DMS53 treated with DMSO at 0.1 percent for 48 hours (cell line): Measurements from ENCODE around the gene CTU2.

Experiments
- DNase-seq: peaks from one replicate; lab custom pipeline; 2025; ENCODE audit not compliant: unreplicated experiment; lab: John Stamatoyannopoulos, UW

Gene CTU2

DNA sequence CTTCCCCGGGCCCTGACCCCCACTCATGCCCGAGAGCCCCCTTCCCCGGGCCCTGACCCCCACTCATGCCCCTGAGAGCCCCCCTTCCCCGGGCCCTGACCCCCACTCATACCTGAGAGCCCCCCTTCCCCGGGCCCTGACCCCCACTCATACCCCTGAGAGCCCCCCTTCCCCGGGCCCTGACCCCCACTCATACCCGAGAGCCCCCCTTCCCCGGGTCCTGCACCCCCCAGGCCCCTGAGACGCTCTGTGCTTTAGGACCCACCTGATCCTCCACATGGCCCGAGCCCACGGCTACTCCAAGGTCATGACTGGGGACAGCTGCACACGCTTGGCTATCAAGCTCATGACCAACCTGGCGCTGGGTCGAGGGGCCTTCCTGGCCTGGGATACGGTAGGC lies 6.8 kb downstream of the CTU2 start:
- no peak for DNase-seq

- no peak for DNase-seq
Measured at GRCh38 chr16:88713568-88714419, 7.5 kb downstream of the CTU2 start.

DNA sequence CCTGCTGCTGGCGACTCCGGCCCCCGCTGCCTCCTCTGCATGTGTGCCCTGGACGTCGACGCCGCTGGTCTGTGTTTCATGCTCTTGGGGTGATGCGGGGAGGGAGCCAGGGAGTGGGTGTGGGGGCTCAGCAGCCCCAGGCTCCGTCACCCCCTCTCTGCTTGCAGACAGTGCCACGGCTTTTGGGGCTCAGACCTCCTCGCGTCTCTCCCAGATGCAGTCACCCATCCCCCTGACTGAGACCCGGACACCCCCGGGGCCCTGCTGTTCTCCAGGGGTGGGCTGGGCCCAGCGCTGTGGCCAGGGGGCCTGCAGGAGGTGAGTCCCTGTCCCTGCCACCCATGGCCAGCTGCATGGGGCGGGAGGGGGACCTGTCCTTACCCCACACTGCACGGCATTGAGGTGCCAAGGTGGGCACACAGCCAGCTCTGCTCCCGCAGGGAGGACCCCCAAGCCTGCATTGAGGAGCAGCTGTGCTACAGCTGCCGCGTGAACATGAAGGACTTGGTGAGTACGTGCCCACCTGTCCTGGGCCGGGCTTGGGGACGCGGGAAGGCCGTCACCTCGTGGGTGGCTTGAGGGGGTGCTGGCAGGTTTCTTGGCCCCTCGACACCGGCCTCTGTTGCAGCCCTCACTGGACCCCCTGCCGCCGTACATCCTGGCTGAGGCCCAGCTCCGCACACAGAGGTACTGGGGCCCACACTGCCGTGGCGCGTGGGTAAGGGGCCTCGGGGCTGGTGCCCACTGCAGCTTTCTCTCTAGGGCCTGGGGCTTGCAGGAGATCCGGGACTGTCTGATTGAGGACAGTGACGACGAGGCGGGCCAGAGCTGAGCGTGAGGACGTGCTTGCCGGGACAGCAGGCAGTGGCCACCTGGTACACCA lies 8.4 kb downstream of the CTU2 start:
- no peak for DNase-seq

DNA sequence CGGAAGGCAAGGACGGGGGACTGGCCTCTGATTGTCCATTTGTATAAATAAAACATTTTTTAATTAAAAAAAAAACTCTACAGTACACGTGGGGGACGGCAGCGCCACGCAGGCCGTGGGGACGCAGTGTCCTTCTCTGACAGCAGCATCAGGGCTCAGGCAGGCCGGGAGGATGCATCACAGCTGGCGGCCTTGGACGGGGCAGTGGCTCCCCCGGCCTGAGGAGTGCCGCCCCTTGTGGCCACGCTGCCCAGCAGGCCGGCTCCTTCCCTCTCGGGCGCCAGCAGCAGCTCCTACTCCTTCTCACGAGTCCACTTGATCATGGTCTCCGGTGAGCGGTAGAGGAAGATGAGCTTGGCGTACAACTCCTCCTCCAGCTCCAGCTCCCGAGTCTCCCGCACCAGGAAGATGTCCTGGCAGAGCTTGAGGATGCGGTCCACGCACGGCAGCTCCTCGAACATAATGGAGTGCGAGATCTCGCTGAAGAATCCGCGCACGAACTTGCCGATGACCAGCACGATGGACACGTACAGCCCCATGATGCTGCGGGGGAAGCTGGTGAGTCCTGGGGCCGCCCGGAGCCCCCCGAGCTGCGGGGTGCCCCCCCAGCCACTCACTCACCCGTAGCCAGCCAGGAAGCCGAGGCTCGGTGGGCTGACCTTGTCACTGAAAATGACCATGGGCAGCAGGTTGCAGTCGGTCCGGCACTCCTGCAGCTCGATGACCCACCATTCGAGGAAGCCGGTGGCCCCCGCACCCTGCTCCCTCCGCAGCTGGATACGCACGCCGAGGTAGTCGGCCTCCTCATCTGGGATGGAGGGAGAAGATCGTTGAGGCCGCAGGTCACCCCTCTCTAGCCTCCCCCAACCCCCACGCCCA lies 9.2 kb downstream of the CTU2 start:
- no peak for DNase-seq

GRCh38 chr16:88716201-88716600 lies 9.9 kb downstream of the CTU2 start:
- no peak for DNase-seq

DNA sequence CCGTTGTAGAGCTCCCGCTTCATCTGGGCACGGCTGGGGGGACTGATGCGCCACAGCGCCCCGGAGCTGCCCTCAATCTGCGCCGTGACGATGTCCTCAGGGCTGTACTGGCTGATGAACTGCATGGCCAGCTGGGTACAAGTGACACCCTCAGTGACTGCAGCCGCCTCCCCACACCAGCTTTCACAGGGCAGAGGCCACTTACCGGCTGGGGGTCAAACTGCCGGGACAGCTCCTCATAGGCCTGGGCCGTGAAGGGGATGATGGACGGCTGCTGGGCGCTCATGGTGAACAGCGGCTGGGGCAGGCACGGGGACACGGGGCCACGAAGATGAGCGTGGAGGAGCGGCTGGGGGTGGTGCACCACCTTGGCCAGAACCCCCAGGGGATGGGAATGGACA lies 10.3 kb downstream of the CTU2 start:
- no peak for DNase-seq

DNA sequence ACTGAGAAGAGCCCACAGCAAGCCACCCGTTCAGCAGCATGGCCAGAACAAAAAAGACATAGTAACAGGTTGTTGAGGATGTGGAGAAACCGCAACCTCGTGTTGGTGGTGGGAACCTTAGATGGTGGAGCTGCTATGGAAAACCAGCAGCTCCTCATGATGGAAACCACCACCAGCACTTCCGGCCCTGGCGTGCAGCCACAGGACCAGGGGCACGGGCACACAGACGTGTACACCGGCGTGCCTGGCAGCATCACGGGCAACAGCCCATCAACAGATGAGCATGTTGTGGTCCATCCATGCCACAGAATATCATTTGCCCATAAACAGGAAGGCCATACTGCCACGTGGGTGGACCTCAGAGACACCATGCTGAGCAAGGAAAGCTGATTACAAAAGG lies 11.9 kb downstream of the CTU2 start:
- DNase-seq: no peak

DNA sequence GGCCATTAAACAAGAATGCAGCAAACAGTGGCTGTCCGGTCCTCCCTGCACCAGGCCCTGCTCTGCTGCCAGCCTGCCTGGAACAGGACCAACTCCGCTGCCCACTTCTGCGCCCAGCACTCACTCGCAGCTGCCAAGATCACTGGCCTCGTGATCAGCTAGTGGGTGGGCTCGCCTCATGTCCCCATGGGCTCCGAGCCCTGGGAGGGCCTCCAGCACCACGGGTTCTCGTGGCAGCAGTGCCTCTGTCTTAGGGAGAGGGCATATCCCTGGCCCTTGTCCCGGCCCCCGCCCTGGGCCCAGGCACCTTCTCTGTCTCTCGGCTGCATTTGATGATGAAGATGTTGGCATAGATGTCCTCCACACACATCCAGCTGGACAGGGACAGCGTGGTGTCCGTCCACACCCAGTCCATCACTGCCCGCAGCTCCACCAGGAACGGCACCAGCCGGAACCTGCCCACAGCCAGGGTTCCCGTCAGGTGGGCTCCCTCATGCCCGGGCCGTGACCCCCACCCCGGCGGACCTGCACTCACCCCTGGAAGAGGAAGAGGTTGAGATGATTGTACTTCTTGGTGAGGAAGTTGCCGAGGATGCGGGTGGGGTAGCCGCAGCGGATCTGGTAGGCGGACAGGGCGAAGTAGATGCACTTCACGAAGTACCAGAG lies 13.1 kb downstream of the CTU2 start:
- DNase-seq: no peak

DNA sequence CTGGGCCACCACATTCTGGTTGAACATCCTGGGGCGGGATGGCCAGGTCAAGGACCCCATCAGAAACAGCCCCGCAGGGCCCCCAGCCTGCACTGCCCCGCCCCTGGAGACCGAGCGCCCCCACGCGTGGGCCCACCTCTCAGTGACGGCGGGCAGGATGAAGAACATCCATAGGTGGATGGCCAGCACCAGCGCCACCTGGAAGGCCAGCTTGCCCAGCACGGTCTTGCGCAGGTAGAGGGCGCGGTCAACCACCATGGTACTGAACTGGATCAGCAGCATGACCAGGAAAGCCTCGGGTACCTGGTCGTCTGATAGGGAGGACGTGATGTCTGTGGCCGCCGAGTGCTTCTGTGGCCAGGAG lies 13.6 kb downstream of the CTU2 start:
- no peak for DNase-seq

DNA sequence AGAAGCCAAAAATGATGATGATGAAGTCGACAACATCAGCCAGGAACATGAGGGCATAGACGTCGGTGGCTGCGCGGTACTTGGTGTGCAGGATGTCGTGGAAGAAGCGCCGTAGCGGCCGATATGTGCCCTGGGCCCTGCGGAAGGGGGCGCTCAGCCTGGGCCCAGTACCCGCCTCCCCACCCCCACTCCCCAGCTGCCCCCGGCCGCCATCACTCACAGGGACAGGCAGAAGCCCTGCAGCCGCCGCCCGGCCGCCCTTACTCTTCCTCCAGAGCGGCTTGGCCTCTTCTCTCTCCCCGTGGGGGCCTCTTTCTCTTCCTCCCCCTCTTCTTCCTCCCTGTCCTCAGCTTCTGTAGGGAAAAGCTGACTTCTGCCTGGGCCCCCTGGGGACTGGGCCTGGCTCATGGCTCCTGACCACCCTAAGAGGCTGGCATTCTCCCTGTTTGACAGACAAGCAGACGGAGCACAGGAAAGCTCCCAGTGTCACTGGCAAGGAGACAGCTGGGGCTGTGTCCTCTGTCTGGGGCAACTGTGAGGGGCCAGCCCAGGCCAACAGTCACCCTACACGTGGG lies 14.2 kb downstream of the CTU2 start:
- DNase-seq: no peak

- DNase-seq: no peak
Measured at GRCh38 chr16:88721236-88721635, 14.9 kb downstream of the CTU2 start.

DNA sequence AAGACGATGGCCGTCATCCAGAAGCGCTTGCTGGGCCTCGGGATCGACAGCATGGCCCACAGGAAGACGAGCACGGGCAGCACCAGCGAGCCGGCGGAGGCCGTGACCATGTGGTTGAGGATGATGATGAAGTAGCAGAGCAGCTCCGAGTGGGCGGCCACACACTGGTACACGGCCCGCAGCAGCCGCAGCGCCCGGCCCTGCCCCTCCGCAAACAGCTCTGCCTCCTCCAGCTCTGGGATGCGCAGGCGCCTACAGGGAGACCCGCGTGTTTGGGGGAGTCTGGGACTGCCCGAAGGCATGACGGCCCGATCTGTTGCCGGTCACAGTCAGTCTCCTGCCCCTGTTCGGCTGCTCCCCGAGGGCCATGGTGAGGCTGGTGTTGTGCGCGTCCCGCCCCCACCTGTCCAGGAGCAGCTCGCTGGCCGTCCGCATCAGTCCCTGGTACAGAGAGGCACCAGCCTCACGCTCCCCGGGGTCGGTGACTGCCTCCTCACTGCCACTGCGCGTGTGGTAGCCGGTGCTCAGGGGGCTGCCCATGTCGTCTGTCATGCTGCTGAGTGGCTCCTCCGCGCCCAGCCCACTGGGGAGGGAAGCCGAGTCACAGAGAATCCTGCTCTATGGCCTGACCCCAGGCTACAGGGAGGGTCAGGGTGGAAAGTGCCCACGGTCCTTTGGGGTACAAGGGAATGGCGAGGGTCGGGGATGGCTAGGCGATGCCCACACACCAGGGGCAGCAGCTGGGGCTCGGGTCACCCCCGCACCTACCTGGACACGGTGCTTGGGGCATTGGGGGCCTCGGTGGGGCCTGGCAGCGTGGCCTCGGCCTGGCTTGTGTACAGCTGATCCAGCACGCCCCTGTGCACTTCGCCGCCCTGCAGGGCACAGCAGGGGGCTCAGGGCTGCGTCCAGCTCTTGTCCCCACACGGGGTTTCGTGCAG lies 15.8 kb downstream of the CTU2 start:
- DNase-seq: no peak

DNA sequence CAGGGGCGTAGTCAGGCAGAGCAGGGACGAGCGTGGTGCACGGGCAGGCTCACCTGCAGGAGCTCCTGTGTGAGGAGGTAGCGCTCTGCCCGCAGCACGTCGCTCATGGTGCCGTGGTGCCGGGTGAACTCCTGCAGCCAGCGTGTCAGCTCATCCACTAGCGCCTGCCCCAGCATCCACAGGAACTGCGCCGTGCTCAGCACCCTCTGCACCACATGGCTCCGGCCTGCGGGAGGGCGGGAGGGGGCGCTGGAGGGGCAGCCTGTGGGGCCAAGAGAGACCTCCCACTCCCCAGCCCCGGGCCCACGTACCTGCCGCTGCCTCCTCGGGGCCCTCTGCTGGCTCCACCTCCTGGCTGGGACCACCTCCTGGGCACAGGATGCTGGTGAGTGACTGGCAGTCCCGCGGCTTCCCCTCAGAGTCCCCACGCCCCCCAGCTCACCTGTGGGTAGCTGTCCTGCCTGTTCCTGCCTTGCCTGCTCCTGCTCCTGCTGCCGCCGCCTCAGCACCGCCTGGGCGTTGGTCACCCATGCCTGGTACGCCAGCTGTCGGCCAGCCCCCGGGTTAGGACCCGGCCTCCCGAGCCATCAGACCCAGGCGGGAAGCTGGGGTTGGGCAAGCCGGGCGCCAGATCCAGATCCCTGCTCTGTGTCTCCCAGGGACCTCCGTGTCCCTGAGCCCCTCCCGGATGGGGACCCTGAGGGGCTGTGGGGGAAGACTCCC lies 16.6 kb downstream of the CTU2 start:
- DNase-seq: no peak

DNA sequence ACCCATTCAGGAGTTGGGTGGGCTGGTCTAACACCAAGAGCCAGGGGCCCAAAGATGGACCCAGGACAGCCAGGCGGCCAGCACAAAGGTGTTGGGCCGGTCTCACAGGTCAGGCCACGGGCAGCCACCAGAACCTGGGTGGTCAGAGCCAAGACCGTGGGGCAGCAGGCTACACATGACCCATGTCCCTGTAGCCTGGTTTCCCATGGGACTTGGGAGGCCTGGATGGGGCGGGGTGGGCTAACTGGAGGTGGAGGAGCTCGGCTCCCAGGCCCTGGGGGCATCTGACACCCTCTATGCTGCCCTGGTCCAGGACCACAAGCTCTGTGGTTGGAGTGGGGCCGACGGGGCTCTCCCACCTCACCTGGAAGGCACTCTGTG lies 17.2 kb downstream of the CTU2 start:
- DNase-seq: no peak

DNA sequence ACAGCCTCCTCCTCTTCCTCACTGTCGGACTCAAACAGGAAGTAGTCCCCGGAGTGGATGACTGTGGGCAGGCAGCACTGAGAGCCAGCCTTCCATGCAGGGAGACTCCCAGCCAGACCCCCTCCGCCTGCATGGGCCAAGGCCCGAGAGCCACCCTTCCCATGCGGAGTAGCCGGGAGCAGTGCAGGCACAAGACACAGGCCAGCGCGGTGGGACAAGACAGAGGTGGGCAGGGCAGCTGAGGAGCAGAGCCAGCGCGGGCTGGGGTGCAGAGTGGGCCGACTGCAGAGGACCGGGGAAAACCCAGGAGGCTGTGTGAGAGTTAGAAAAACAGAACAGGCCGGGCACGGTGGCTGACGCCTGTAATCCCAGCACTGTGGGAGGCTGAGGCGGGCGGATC lies 17.6 kb downstream of the CTU2 start:
- no peak for DNase-seq

DNA sequence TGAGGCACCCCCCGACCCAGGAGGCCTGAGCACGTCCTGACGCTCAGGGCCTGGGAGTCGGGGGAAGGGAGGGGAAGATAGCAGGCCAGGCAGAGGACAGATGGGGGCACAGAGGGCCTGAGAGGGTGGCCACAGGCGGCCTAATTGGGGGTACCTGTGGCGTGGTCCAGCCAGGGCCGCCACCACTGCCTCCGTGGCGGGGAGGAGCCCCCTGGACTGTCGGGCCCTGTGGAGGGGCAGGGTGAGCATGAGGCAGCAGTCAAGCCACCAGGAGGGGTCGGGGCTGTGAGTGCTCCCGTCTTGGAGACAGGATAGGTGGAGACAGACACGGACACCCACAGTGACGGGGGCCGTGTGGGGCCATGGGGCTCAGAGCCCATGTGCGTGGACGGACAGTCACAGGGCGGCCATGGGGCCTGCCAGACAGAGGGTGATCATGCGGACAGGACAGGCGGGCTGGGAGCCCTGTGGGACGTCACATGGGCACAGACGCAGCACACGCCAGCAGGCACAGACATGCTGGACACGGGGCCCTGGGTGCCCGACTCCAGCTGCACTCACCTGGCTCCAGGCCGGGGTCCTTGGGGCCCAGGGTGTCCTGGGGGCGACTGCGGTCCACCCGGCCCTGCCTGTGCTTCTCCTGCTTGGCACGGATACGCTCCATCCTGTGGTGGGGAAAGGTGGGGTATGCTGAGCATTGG lies 18.7 kb downstream of the CTU2 start:
- no peak for DNase-seq

DNA sequence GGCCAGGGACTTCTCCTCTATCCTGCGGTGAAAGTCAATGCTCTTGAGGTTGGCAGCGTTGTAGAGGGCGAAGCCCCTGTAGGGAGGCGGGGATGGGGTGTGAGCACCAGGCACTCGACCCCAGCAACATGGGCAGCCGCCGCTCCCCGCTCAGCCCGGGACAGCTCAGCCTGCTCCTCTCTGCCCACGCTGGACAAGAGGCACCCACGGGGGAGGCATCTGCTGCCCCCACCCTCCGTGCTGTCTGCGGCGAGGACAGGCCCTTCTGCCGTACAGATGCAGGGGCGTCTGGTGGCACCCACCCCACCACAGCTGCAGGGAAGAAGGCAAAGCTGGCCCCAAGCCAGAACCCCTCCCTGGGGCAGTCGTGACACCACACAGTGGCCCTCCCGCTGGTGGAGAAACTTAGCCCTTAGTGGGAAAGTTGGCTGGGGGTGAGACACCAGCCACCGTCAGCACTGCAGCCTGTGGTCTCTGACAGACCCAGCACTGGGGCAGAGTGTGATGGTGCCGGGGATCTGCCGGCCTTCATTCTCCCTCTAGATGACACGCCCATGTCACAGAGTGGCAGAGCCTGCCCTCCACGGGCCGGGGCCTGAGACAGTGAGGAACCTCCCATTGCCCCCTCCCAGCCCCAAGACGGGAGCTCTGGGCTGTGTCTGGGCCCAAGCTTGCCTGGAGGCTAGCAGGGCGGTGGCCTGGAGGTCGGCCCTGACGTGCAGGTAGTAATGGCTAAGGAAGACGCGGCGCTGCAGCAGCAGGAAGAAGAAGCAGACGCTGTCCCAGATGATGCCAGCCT lies 19.5 kb downstream of the CTU2 start:
- DNase-seq: no peak
